ENCODE results near the gene MRPL4. TPM values are rescaled to one million over a fixed set of nuclear protein-coding genes. Genes with fewer than 3 reads are reported as not detected.
A peak's percentile ranks its signal among the peaks of the same experiment; 100 is the strongest.

MRPL4 gene
- total and polyA plus RNA-seq, 2 of the 13 experiments (the other 11 are each of a cell fraction or from before 2014, with no cell fraction given): 40.6 to 42.5 TPM

DNA sequence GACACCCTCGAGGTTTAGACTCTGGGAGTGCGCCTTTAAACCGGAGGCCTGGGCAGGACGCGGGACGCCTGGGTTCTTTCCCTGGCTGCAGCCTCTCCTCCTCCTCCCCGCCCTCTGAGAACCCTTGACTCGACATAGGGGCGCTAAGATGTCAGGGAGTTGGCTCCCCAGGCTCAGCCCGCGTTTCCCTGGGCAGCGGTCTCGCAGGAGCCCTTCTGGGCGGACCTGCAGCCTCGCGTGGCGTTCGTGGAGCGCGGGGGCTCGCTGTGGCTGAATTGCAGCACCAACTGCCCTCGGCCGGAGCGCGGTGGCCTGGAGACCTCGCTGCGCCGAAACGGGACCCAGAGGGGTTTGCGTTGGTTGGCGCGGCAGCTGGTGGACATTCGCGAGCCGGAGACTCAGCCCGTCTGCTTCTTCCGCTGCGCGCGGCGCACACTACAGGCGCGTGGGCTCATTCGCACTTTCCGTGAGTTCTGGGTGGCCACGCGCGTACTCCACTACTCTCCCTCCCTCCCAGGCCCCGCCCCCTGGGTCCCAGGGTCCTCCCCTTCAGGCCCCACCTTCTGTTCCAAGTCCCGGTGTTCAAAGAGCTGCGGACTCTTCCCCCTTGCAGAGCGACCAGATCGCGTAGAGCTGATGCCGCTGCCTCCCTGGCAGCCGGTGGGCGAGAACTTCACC lies 39.0 kb downstream of the MRPL4 start (continued):
- TF ChIP-seq, protein P1, sequence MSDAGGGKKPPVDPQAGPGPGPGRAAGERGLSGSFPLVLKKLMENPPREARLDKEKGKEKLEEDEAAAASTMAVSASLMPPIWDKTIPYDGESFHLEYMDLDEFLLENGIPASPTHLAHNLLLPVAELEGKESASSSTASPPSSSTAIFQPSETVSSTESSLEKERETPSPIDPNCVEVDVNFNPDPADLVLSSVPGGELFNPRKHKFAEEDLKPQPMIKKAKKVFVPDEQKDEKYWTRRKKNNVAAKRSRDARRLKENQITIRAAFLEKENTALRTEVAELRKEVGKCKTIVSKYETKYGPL (CRISPR knock-in tag; IDR thresholded peaks at IDR 0.05): no peak
- TF ChIP-seq ZNF180 (CRISPR knock-in tag; IDR thresholded peaks at IDR 0.05; ENCODE audit: borderline replicate concordance, low read depth) (peak; percentile 35; the same call in 1 of the 2 replicates), HOXA7 (CRISPR knock-in tag; IDR thresholded peaks at IDR 0.05) (no peak), MAZ (IDR thresholded peaks at IDR 0.05; ENCODE audit: borderline replicate concordance, low read depth, low read length) (no peak), MAZ (CRISPR knock-in tag; IDR thresholded peaks at IDR 0.05; ENCODE audit: low read depth) (peak; percentile 53; the same call in 1 of the 2 replicates), POLR2A (IDR thresholded peaks at IDR 0.05; ENCODE audit: insufficient read depth in 1 of 2, low read depth in 2 of 2, low read length in 2 of 2) (peak in 1 of 2 experiments; percentile 53; a peak in 1 of 4 replicates), DNMT1 (CRISPR knock-in tag; IDR thresholded peaks at IDR 0.05) (no peak), ZNF136 (CRISPR knock-in tag; IDR thresholded peaks at IDR 0.05; ENCODE audit: low read depth) (0 out of 2 replicates have a peak, but pooled peaks have one; percentile 17), ZFP36L2 (CRISPR knock-in tag; IDR thresholded peaks at IDR 0.05) (no peak), SNAI1 (CRISPR knock-in tag; IDR thresholded peaks at IDR 0.05; ENCODE audit: borderline replicate concordance) (0 out of 2 replicates have a peak, but pooled peaks have one; percentile 41), ZNF282 (IDR thresholded peaks at IDR 0.05; ENCODE audit: partially characterized antibody) (no peak), ZNF747 (CRISPR knock-in tag; IDR thresholded peaks at IDR 0.05; ENCODE audit: borderline replicate concordance) (no peak), GZF1 (CRISPR knock-in tag; IDR thresholded peaks at IDR 0.05) (no peak), ZFP36L1 (CRISPR knock-in tag; IDR thresholded peaks at IDR 0.05) (no peak), XBP1 (CRISPR knock-in tag; IDR thresholded peaks at IDR 0.05) (no peak), ZNF557 (CRISPR knock-in tag; IDR thresholded peaks at IDR 0.05) (no peak), RORA (CRISPR knock-in tag; IDR thresholded peaks at IDR 0.05) (no peak), ZNF781 (CRISPR knock-in tag; IDR thresholded peaks at IDR 0.05; ENCODE audit: borderline replicate concordance, not compliant biosample characterization) (no peak), SP2 (CRISPR knock-in tag; IDR thresholded peaks at IDR 0.05) (0 out of 2 replicates have a peak, but pooled peaks have one; percentile 28), ZNF776 (CRISPR knock-in tag; IDR thresholded peaks at IDR 0.05) (no peak), KLF11 (CRISPR knock-in tag; IDR thresholded peaks at IDR 0.05) (no peak), ZFYVE20 (CRISPR knock-in tag; IDR thresholded peaks at IDR 0.05; ENCODE audit: borderline replicate concordance, low read depth) (no peak), ZNF441 (CRISPR knock-in tag; IDR thresholded peaks at IDR 0.05; ENCODE audit: borderline replicate concordance) (no peak), EP300 (IDR thresholded peaks at IDR 0.05; ENCODE audit: low read depth in 2 of 2, low read length in 2 of 2) (no peak), EP300 (CRISPR knock-in tag; IDR thresholded peaks at IDR 0.05; ENCODE audit: borderline replicate concordance) (no peak), CENPT (CRISPR knock-in tag; IDR thresholded peaks at IDR 0.05; ENCODE audit: low read depth) (no peak)
- TF ChIP-seq, protein P2, sequence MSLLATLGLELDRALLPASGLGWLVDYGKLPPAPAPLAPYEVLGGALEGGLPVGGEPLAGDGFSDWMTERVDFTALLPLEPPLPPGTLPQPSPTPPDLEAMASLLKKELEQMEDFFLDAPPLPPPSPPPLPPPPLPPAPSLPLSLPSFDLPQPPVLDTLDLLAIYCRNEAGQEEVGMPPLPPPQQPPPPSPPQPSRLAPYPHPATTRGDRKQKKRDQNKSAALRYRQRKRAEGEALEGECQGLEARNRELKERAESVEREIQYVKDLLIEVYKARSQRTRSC (CRISPR knock-in tag; IDR thresholded peaks at IDR 0.05; ENCODE audit: low read depth): no peak
- TF ChIP-seq, protein P3, sequence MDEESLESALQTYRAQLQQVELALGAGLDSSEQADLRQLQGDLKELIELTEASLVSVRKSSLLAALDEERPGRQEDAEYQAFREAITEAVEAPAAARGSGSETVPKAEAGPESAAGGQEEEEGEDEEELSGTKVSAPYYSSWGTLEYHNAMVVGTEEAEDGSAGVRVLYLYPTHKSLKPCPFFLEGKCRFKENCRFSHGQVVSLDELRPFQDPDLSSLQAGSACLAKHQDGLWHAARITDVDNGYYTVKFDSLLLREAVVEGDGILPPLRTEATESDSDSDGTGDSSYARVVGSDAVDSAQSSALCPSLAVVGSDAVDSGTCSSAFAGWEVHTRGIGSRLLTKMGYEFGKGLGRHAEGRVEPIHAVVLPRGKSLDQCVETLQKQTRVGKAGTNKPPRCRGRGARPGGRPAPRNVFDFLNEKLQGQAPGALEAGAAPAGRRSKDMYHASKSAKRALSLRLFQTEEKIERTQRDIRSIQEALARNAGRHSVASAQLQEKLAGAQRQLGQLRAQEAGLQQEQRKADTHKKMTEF (CRISPR knock-in tag; IDR thresholded peaks at IDR 0.05): peak; percentile 26; the same call in 1 of the 2 replicates

All from HepG2 (cell line).